Neural crest cell (in vitro differentiated cells): Measurements from ENCODE around the gene CYP20A1. TPM values are rescaled to one million over a fixed set of nuclear protein-coding genes. Genes with fewer than 3 reads are reported as not detected.
"Not testable (repeated sequence)": the region's sequence is repeated elsewhere in the genome, so short reads cannot be mapped to it uniquely, and the experiment has no call there.

Experiments
- DNase-seq: peaks from one replicate; pipeline ENCODE4 v3.0.0; 2021; ENCODE audit warnings: low read depth, mixed read lengths, low spot score
- H3K27ac Mint-ChIP-seq: one replicate; pipeline ENCODE4 v1.8.0; 2021; ENCODE audit warnings: mild to moderate bottlenecking, mixed read lengths; ENCODE audit not compliant: unreplicated experiment
- H3K27me3 Mint-ChIP-seq: 2 replicates; pipeline ENCODE4 v1.8.0; 2021; ENCODE audit warnings: low read depth, mild to moderate bottlenecking, mixed read lengths
- H3K36me3 Mint-ChIP-seq: 2 replicates; pipeline ENCODE4 v1.8.0; 2021; ENCODE audit warnings: low read depth, mild to moderate bottlenecking, mixed read lengths
- H3K4me1 Mint-ChIP-seq: 2 replicates; pipeline ENCODE4 v1.8.0; 2021; ENCODE audit warnings: mixed read lengths
- H3K4me3 Mint-ChIP-seq: one replicate; pipeline ENCODE4 v1.8.0; 2021; ENCODE audit warnings: mild to moderate bottlenecking, mixed read lengths
- H3K9me3 Mint-ChIP-seq: 2 replicates; pipeline ENCODE4 v1.8.0; 2021; ENCODE audit warnings: mixed read lengths
- CTCF ChIP-seq: fragments of 200-600 bp; sonication (generic); conservative IDR thresholded peaks from 2 replicates; pipeline ENCODE4 v1.5.0; 2021; ENCODE audit warnings: antibody characterized with exemption, mild to moderate bottlenecking
- long read RNA-seq: library from polyadenylated mRNA; unstranded; transcript quantifications from one replicate; pipeline ENCODE4 v2.0.0, GENCODE V29; 2020
- total RNA-seq: library from RNA; stranded (reverse); gene quantifications from 2 replicates; pipeline ENCODE4 v1.2.1, GENCODE V29; 2021

CYP20A1 gene
- 21.5 and 22.1 TPM in 2 replicates for total RNA-seq
- long read RNA-seq, transcript CYP20A1-207 (11 exons, 1,359 nt) = minor isoform, 14 of 73 reads
- long read RNA-seq, transcript CYP20A1-201 (13 exons, 1,949 nt) = major isoform, 23 of 73 reads
- long read RNA-seq, transcript CYP20A1-204 (12 exons, 2,636 nt) = minor isoform, 8 of 73 reads
- long read RNA-seq, partial matches to known transcripts = 8 of 73 reads
- long read RNA-seq, other reads (novel, unspliced or antisense) = 17 of 73 reads

- Mint-ChIP-seq H3K36me3 (peaks cover 13% of the 10 kb centered on the region), H3K4me1 (peaks cover 14% of the 10 kb centered on the region), H3K9me3 (no peaks in the 10 kb centered on the region), H3K27ac (peak within 1 kb of the TSS; percentile 95), H3K27me3 (no peaks in the 10 kb centered on the region), H3K4me3 (peak within 1 kb of the TSS; percentile 90)
- peak; percentile 53 for TF ChIP-seq CTCF
- peak; percentile 95 for DNase-seq
Observed at GRCh38 chr2:203238704-203239526, at the start of gene CYP20A1. Gene CYP20A1 (plus strand): TSS chr2:203239018. CDS start chr2:203239063, 45 bp downstream.

GRCh38 chr2:203190547-203190946 lies 48.3 kb upstream of the CYP20A1 start:
- H3K36me3 Mint-ChIP-seq, H3K27me3 Mint-ChIP-seq, H3K4me1 Mint-ChIP-seq, DNase-seq, H3K27ac Mint-ChIP-seq, H3K9me3 Mint-ChIP-seq, H3K4me3 Mint-ChIP-seq: not testable (repeated sequence)

- not testable (repeated sequence) for H3K27me3 Mint-ChIP-seq, H3K36me3 Mint-ChIP-seq, H3K4me1 Mint-ChIP-seq, H3K9me3 Mint-ChIP-seq, H3K4me3 Mint-ChIP-seq, DNase-seq, H3K27ac Mint-ChIP-seq
Observed at GRCh38 chr2:203191026-203191425, 47.8 kb upstream of the CYP20A1 start.

- H3K4me1 Mint-ChIP-seq = no peaks in the 10 kb centered on the region
- H3K27ac Mint-ChIP-seq = no peak overlapping the region
- TF ChIP-seq CTCF = no peak
- no peaks in the 10 kb centered on the region for H3K27me3 Mint-ChIP-seq
- DNase-seq = no peak
- H3K4me3 Mint-ChIP-seq = no peak overlapping the region
- no peaks in the 10 kb centered on the region for H3K9me3 Mint-ChIP-seq
- H3K36me3 Mint-ChIP-seq = peaks cover 9% of the 10 kb centered on the region
Observed at GRCh38 chr2:203191961-203192360, 46.9 kb upstream of the CYP20A1 start.

GRCh38 chr2:203195331-203196036 lies 43.3 kb upstream of the CYP20A1 start:
- no peak for TF ChIP-seq CTCF
- no peak for DNase-seq
- Mint-ChIP-seq H3K36me3 (peaks cover 2% of the 10 kb centered on the region), H3K27me3 (no peaks in the 10 kb centered on the region), H3K27ac (no peak overlapping the region), H3K4me1 (no peaks in the 10 kb centered on the region), H3K4me3 (no peak overlapping the region), H3K9me3 (no peaks in the 10 kb centered on the region)

GRCh38 chr2:203200866-203201265 lies 38.0 kb upstream of the CYP20A1 start:
- Mint-ChIP-seq H3K4me3 (no peak overlapping the region), H3K27ac (no peak overlapping the region), H3K4me1 (no peaks in the 10 kb centered on the region), H3K27me3 (no peaks in the 10 kb centered on the region), H3K36me3 (peaks cover 3% of the 10 kb centered on the region), H3K9me3 (no peaks in the 10 kb centered on the region)
- TF ChIP-seq CTCF = no peak
- DNase-seq = no peak
